ENCODE data around the gene PALB2. TPM values are rescaled to one million over a fixed set of nuclear protein-coding genes. Genes with fewer than 3 reads are reported as not detected.
"Not testable (repeated sequence)": the region's sequence is repeated elsewhere in the genome, so short reads cannot be mapped to it uniquely, and the experiment has no call there.

The PALB2 gene
- total and polyA plus RNA-seq, 9 of the 15 experiments (the other 6 are each of a cell fraction or from before 2014, with no cell fraction given), result 7.0 to 25.8 (median 15.2) TPM

DNA sequence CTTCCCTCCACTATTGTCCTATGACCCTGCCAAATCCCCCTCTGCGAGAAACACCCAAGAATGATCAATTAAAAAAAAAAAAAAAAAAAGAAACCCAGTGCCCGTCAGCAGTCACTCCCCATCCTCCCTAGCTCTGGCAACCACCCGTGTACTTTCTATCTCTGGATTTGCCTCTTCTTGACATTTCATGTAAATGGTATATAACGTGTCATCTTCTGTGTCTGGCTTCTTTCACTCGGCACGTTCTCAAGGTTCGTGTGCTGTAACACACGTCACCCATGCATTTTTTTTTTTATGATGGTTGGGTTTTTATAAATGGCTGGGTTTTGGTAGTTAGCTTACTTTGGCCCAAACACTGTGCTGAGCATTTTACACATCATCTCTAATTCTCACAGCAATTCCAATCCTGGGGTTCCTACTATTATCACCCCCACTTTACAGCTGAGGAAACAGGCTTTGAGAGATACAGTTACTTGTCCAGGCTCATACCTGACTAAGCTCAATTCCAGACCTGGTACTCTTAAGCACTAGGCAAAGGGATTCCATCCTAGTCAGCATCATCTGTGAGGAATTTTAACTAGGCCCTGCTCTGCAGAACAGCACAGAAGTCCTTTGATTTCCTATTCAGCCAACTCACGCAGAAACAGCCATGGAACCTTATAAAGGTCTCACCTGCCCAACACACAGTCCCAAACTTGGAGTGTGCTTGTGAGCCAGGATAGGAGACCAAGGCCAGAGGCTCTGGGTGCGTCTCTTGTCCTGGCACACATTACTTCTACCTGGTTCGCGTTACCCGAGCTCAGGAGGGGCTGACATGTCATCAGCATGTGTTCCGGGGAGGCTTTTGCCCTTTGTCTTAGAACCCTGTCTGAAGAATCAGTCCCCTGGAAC, 56.7 kb downstream of the PALB2 start:
- no peak overlapping the region for H3K9ac ChIP-seq (ENCODE audit: insufficient read depth in 1 of 2, low read depth in 2 of 2, low read length in 2 of 2)
- ChIA-PET CTCF (ENCODE audit: low intra/inter-chr PET ratio) (no interaction called here), POLR2A (interaction anchor here (1.3 to 2.0 kb wide), 2 partner anchors 9 to 14 kb away, joined by 4 to 11 read pairs; no protein-coding TSS in a partner anchor)
- no peaks in the 10 kb centered on the region for H3K27me3 ChIP-seq (ENCODE audit: control insufficient read depth in 2 of 2, insufficient read depth in 2 of 2, low read length in 2 of 2)
- ATAC-seq, result no peak
- BruUV-seq (replicated peaks), result no TSS peak
- no peak overlapping the region for H3K4me2 ChIP-seq (ENCODE audit: insufficient read depth, low read length)
- no peak overlapping the region for H2AFZ ChIP-seq (ENCODE audit: low read depth, low read length)
- H3K4me3 ChIP-seq, result no peak overlapping the region
- H3K27ac ChIP-seq (ENCODE audit: extremely low read depth, low read depth, low read length), result no peak overlapping the region
- H4K20me1 ChIP-seq (replicated peaks; ENCODE audit: control insufficient read depth, insufficient read depth, low read length), result peaks cover 4% of the 10 kb centered on the region; the same call in 1 of the 2 replicates
- intact Hi-C loops (cut with micrococcal nuclease) (no loop called here), in situ Hi-C loops (cut with MboI) (no loop called here)
- no peaks in the 10 kb centered on the region for H3K9me3 ChIP-seq (replicated peaks; ENCODE audit: control insufficient read depth, insufficient read depth, low read depth, low read length)
- no peak for DNase-seq (ENCODE audit: extremely low read depth in 1 of 4, low spot score in 3 of 4)
- no peaks in the 10 kb centered on the region for H3K9me1 ChIP-seq (ENCODE audit: control insufficient read depth, insufficient read depth, low read length)
- TF ChIP-seq RBM25 (IDR thresholded peaks at IDR 0.05; ENCODE audit: low read depth, low read length, severe bottlenecking), result no peak
- 0 out of 2 replicates have a peak, but pooled peaks have one; percentile 27 for TF ChIP-seq POLR2A (conservative IDR thresholded peaks at IDR 0.05)
- H3K4me1 ChIP-seq (replicated peaks in 1 of 2; ENCODE audit: control insufficient read depth in 2 of 2, insufficient read depth in 2 of 2, low read length in 2 of 2), result no peaks in the 10 kb centered on the region; a peak in 1 of 5 replicates
- peaks cover 26% of the 10 kb centered on the region for H3K79me2 ChIP-seq (ENCODE audit: control insufficient read depth, insufficient read depth, low read length)
- WGBS (ENCODE audit: insufficient coverage, low coverage, missing lambda C conversion rate), result 87% methylated on average over 13 of the region's 14 CpGs
- peaks cover 83% of the 10 kb centered on the region for H3K36me3 ChIP-seq (ENCODE audit: control insufficient read depth, insufficient read depth, low read length)
- FAIRE-seq, result no peak

DNA sequence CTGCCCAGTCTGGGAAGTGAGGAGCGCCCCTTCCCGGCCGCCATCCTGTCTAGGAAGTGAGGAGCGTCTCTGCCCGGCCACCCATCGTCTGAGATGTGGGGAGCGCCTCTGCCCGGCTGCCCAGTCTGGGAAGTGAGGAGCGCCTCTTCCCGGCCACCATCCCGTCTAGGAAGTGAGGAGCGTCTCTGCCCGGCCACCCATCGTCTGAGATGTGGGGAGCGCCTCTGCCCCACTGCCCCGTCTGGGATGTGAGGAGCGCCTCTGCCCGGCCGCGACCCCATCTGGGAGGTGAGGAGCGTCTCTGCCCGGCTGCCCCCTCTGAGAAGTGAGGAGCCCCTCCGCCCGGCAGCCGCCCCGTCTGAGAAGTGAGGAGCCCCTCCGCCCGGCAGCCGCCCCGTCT, 57.8 kb downstream of the PALB2 start:
- H3K4me3 ChIP-seq; CTCF ChIA-PET (ENCODE audit: low intra/inter-chr PET ratio); ATAC-seq; BruUV-seq (replicated peaks); H4K20me1 ChIP-seq (replicated peaks; ENCODE audit: control insufficient read depth, insufficient read depth, low read length); in situ Hi-C loops (cut with MboI); H3K4me2 ChIP-seq (ENCODE audit: insufficient read depth, low read length); H3K9ac ChIP-seq (ENCODE audit: insufficient read depth in 1 of 2, low read depth in 2 of 2, low read length in 2 of 2); H3K9me3 ChIP-seq (replicated peaks; ENCODE audit: control insufficient read depth, insufficient read depth, low read depth, low read length); H3K9me1 ChIP-seq (ENCODE audit: control insufficient read depth, insufficient read depth, low read length); H3K4me1 ChIP-seq (replicated peaks in 1 of 2; ENCODE audit: control insufficient read depth in 2 of 2, insufficient read depth in 2 of 2, low read length in 2 of 2); H2AFZ ChIP-seq (ENCODE audit: low read depth, low read length); intact Hi-C loops (cut with micrococcal nuclease); H3K27me3 ChIP-seq (ENCODE audit: control insufficient read depth in 2 of 2, insufficient read depth in 2 of 2, low read length in 2 of 2); DNase-seq (ENCODE audit: extremely low read depth in 1 of 4, low spot score in 3 of 4); FAIRE-seq; H3K27ac ChIP-seq (ENCODE audit: extremely low read depth, low read depth, low read length): not testable (repeated sequence)
- WGBS (ENCODE audit: insufficient coverage, low coverage, missing lambda C conversion rate), result 100% methylated on average over 1 of the region's 30 CpGs
- peaks cover 80% of the 10 kb centered on the region for H3K36me3 ChIP-seq (ENCODE audit: control insufficient read depth, insufficient read depth, low read length)
- POLR2A ChIA-PET, result interaction anchor here (0.9 kb wide), 1 partner anchor 14 kb away, joined by 3 read pairs; no protein-coding TSS in a partner anchor
- H3K79me2 ChIP-seq (ENCODE audit: control insufficient read depth, insufficient read depth, low read length), result peaks cover 14% of the 10 kb centered on the region

All from K562 (cell line).